Neural cell (in vitro differentiated cells): Measurements from ENCODE around the gene TK1. TPM values are rescaled to one million over a fixed set of nuclear protein-coding genes. Genes with fewer than 3 reads are reported as not detected.
A peak's percentile ranks its signal among the peaks of the same experiment; 100 is the strongest.

Experiments
- H2AFZ ChIP-seq: fragments of 200-600, 300-800 bp; sonication (generic), shearing (Covaris generic); 2 replicates; pipeline ENCODE4 v1.6.0; 2014; ENCODE audit warnings: low read depth, mild to moderate bottlenecking, antibody characterized with exemption, low read length, moderate library complexity
- H3F3A ChIP-seq: fragments of 200-600 bp; shearing (Covaris generic); 2 replicates; pipeline ENCODE4 v1.6.1; 2016; ENCODE audit warnings: mild to moderate bottlenecking, moderate library complexity, mixed read lengths, antibody characterized with exemption, low read length; ENCODE audit not compliant: insufficient read depth, poor library complexity, severe bottlenecking
- H3K27ac ChIP-seq: fragments of 200-600, 300-800 bp; sonication (generic), shearing (Covaris generic); 2 replicates; pipeline ENCODE4 v1.5.1; 2014; ENCODE audit warnings: mild to moderate bottlenecking, low read length, moderate library complexity
- H3K27me3 ChIP-seq: fragments of 300-800, 200-600 bp; sonication (generic), shearing (Covaris generic); 2 replicates; pipeline ENCODE4 v1.6.0; 2014; ENCODE audit warnings: mild to moderate bottlenecking, low read depth, low read length, moderate library complexity; ENCODE audit not compliant: insufficient read depth
- H3K36me3 ChIP-seq: fragments of 300-800, 200-600 bp; sonication (generic), shearing (Covaris generic); 2 replicates; pipeline ENCODE4 v1.5.1; 2014; ENCODE audit warnings: mild to moderate bottlenecking, antibody characterized with exemption, low read length, moderate library complexity; ENCODE audit not compliant: insufficient read depth
- H3K4me2 ChIP-seq: fragments of 300-800, 200-600 bp; sonication (generic), shearing (Covaris generic); 2 replicates; pipeline ENCODE4 v1.6.0; 2014; ENCODE audit warnings: mild to moderate bottlenecking, low read length
- H3K4me3 ChIP-seq: fragments of 300-800, 200-600 bp; sonication (generic), shearing (Covaris generic); 2 replicates; pipeline ENCODE4 v1.5.1; 2014; ENCODE audit warnings: mild to moderate bottlenecking, low read length, moderate library complexity
- H3K79me2 ChIP-seq: fragments of 200-600 bp; shearing (Covaris generic); replicated peaks from 2 replicates; pipeline ENCODE4 v1.6.0; 2014; ENCODE audit warnings: mild to moderate bottlenecking, low read length, moderate library complexity; ENCODE audit not compliant: insufficient read depth
- H3K9ac ChIP-seq: fragments of 300-800, 200-600 bp; sonication (generic), shearing (Covaris generic); 2 replicates; pipeline ENCODE4 v1.6.1; 2016; ENCODE audit warnings: mild to moderate bottlenecking, low read length, mixed read lengths
- H3K9me2 ChIP-seq: fragments of 200-600 bp; shearing (Covaris generic); 2 replicates; pipeline ENCODE4 v1.6.1; 2016; ENCODE audit warnings: mild to moderate bottlenecking, low read length, mixed read lengths; ENCODE audit not compliant: insufficient read depth
- H3K9me3 ChIP-seq: fragments of 200-600, 300-800 bp; sonication (generic), shearing (Covaris generic); 2 replicates; pipeline ENCODE4 v1.6.1; 2016; ENCODE audit warnings: mild to moderate bottlenecking, mixed run types, low read length, moderate library complexity, mixed read lengths
- H4K20me1 ChIP-seq: fragments of 200-600 bp; shearing (Covaris generic); 2 replicates; pipeline ENCODE4 v1.6.1; 2016; ENCODE audit warnings: mild to moderate bottlenecking, mixed run types; ENCODE audit not compliant: insufficient read depth
- CTCF ChIP-seq: fragments of 450-650 bp; IDR thresholded peaks from 2 replicates; pipeline ENCODE4 v1.5.1; 2014; ENCODE audit warnings: antibody characterized with exemption, mild to moderate bottlenecking, moderate library complexity; ENCODE audit not compliant: poor library complexity, severe bottlenecking
- EP300 ChIP-seq: fragments of 450-650 bp; conservative IDR thresholded peaks from 2 replicates; pipeline ENCODE4 v1.6.1; 2014; ENCODE audit warnings: antibody characterized with exemption, mild to moderate bottlenecking, moderate library complexity; ENCODE audit not compliant: poor library complexity, severe bottlenecking
- EZH2 ChIP-seq: fragments of 200-600, 300-800 bp; shearing (Covaris generic), sonication (generic); IDR thresholded peaks from 2 replicates; pipeline ENCODE4 v1.6.1; 2014; ENCODE audit warnings: antibody characterized with exemption, low read length, borderline replicate concordance, mild to moderate bottlenecking; ENCODE audit not compliant: insufficient read depth, poor library complexity, severe bottlenecking
- MXI1 ChIP-seq: fragments of 450-650 bp; conservative IDR thresholded peaks from 2 replicates; pipeline ENCODE4 v1.6.1; 2014; ENCODE audit warnings: antibody characterized with exemption, mild to moderate bottlenecking; ENCODE audit not compliant: poor library complexity, severe bottlenecking
- POLR2AphosphoS5 ChIP-seq: IDR thresholded peaks from 2 replicates; pipeline ENCODE4 v1.6.1; 2012
- RAD21 ChIP-seq: fragments of 450-650 bp; conservative IDR thresholded peaks from 2 replicates; pipeline ENCODE4 v1.6.1; 2014; ENCODE audit warnings: antibody characterized with exemption, mild to moderate bottlenecking, moderate library complexity
- SMC3 ChIP-seq: fragments of 450-650 bp; conservative IDR thresholded peaks from 2 replicates; pipeline ENCODE4 v1.6.1; 2014; ENCODE audit warnings: antibody characterized with exemption, mild to moderate bottlenecking, moderate library complexity; ENCODE audit not compliant: poor library complexity
- TAF1 ChIP-seq: IDR thresholded peaks from 2 replicates; pipeline ENCODE4 v1.6.1; 2012; ENCODE audit warnings: low read depth
- polyA plus RNA-seq: library from polyadenylated mRNA; depleted of rRNA; stranded (reverse); fragments of >200 nt; gene quantifications from 2 replicates; pipeline ENCODE4 v1.2.3, GENCODE V29; 2014
- TF ChIP-seq, protein P1 (sequence below): IDR thresholded peaks from 2 replicates; pipeline ENCODE4 v1.6.1; 2012; ENCODE audit warnings: borderline replicate concordance

Gene TK1
- polyA plus RNA-seq, 1 donor from 2014 or later: 1.1 TPM

DNA sequence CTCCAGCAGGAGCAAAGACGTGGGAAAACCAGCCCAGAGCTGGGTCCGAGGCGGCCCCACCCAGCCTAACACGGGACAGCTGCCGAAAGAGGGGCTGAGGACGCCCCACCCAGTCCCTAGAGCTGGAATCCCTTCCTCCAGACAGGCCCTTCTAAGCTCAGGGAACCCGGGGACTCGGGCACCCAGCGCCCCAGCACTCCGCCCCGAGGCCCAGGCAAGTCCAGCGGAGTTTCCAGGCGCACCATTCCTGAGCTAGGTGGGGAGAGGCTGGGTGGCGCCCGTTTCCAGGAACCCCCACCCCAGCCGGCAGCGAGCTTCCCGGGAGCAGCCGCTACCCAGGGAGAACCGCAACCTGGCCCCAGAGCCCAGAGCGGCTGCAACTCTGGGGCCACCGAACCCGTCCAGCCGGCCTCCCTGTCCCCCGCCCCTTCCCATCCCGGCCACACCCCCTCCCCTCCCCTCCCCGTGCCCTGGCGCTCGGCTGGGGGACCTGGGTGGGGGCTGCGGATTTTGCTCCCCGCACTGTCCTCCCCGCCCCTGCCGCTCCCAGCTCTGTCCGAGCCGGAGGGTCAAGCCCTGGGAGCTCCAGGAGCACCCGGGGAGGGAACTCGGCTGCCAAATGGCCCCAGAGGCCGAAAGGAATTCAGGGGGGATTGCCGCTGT, 58.8 kb downstream of the TK1 start:
- H3F3A ChIP-seq: no peaks in the 10 kb centered on the region
- no peaks in the 10 kb centered on the region for H3K9me3 ChIP-seq
- no peak overlapping the region for H2AFZ ChIP-seq
- no peak overlapping the region for H3K9ac ChIP-seq
- peaks cover 54% of the 10 kb centered on the region for H3K27me3 ChIP-seq
- TF ChIP-seq EP300 (no peak), EZH2 (no peak), CTCF (no peak), SMC3 (no peak), POLR2AphosphoS5 (no peak), MXI1 (no peak), RAD21 (no peak)
- H4K20me1 ChIP-seq: no peaks in the 10 kb centered on the region
- no peaks in the 10 kb centered on the region for H3K9me2 ChIP-seq
- H3K4me3 ChIP-seq: peak overlapping the region; percentile 64
- H3K79me2 ChIP-seq: no peaks in the 10 kb centered on the region
- no peak overlapping the region for H3K27ac ChIP-seq
- H3K36me3 ChIP-seq: no peaks in the 10 kb centered on the region
- no peak overlapping the region for H3K4me2 ChIP-seq

- TF ChIP-seq RAD21 (no peak), CTCF (no peak), POLR2AphosphoS5 (no peak), TAF1 (no peak), MXI1 (no peak), SMC3 (no peak)
- TF ChIP-seq, protein P1, sequence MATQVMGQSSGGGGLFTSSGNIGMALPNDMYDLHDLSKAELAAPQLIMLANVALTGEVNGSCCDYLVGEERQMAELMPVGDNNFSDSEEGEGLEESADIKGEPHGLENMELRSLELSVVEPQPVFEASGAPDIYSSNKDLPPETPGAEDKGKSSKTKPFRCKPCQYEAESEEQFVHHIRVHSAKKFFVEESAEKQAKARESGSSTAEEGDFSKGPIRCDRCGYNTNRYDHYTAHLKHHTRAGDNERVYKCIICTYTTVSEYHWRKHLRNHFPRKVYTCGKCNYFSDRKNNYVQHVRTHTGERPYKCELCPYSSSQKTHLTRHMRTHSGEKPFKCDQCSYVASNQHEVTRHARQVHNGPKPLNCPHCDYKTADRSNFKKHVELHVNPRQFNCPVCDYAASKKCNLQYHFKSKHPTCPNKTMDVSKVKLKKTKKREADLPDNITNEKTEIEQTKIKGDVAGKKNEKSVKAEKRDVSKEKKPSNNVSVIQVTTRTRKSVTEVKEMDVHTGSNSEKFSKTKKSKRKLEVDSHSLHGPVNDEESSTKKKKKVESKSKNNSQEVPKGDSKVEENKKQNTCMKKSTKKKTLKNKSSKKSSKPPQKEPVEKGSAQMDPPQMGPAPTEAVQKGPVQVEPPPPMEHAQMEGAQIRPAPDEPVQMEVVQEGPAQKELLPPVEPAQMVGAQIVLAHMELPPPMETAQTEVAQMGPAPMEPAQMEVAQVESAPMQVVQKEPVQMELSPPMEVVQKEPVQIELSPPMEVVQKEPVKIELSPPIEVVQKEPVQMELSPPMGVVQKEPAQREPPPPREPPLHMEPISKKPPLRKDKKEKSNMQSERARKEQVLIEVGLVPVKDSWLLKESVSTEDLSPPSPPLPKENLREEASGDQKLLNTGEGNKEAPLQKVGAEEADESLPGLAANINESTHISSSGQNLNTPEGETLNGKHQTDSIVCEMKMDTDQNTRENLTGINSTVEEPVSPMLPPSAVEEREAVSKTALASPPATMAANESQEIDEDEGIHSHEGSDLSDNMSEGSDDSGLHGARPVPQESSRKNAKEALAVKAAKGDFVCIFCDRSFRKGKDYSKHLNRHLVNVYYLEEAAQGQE: no peak
- Histone ChIP-seq H3K9me3 (no peaks in the 10 kb centered on the region), H3K4me3 (no peak overlapping the region), H3K79me2 (no peaks in the 10 kb centered on the region), H4K20me1 (no peaks in the 10 kb centered on the region), H3K9ac (no peak overlapping the region), H2AFZ (no peak overlapping the region), H3K36me3 (no peaks in the 10 kb centered on the region), H3K27ac (no peak overlapping the region), H3K27me3 (peaks cover 48% of the 10 kb centered on the region), H3K4me2 (no peak overlapping the region), H3F3A (no peaks in the 10 kb centered on the region), H3K9me2 (no peaks in the 10 kb centered on the region)
Measured at GRCh38 chr17:78127239-78127887, 59.5 kb downstream of the TK1 start.
